NT2/D1 (cell line): ENCODE data around the gene MAP3K10.

Source experiments
- SUZ12 ChIP-seq: IDR thresholded peaks from 2 replicates; pipeline ENCODE4 v1.6.1; 2011; ENCODE audit not compliant: insufficient read length, insufficient read depth; ENCODE audit errors: extremely low read depth
- YY1 ChIP-seq: IDR thresholded peaks from 2 replicates; pipeline ENCODE4 v1.6.1; 2011; ENCODE audit not compliant: insufficient read length, insufficient read depth
- ZNF274 ChIP-seq: IDR thresholded peaks from 2 replicates; pipeline ENCODE4 v1.6.1; 2011; ENCODE audit warnings: mild to moderate bottlenecking, low read depth, low read length

DNA sequence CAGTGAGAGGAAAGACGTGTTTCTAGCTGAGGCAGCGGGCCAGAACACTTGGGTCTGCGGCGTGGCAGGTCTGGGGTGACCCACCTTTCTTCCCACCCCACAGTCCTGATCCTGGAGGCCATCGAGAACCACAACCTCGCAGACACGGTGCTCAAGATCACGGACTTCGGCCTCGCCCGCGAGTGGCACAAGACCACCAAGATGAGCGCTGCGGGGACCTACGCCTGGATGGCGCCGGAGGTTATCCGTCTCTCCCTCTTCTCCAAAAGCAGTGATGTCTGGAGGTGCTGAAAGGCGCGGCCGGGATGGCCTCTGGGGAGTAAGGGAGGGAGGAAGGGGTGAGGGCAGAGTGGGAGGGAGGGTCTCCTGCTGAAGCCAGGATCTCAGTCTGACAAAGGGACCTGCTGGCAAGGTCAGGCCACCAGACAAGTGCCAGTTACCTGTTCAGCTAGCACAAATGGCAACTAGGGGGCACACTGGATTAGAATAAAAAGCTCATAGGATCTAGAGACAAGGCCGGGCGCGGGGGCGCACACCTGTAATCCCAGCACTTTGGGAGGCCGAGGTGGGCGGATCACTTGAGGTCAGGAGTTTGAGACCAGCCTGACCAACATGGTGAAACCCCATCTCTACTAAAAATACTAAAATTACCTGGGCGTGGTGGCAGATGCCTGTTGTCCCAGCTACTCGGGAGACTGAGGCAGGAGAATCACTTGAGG, 7.2 kb downstream of the MAP3K10 start:
- TF ChIP-seq ZNF274 = no peak
- no peak for TF ChIP-seq YY1
- no peak for TF ChIP-seq SUZ12
